Uterus (tissue), 4 donors: ENCODE measurements around the gene MMD. TPM values are rescaled to one million over a fixed set of nuclear protein-coding genes. Genes with fewer than 3 reads are reported as not detected.

Experiments
- DNase-seq, 2 donors: peaks; one replicate each; pipeline ENCODE4 v3.0.0-alpha.2; 2019 to 2020
- H3K27ac ChIP-seq, 2 donors: fragments of 200-600 bp; sonication (generic); 1 replicate in 1 of 2; 2 replicates in 1 of 2; pipeline ENCODE4 v1.5.1; 2016 to 2018
- H3K27me3 ChIP-seq, 2 donors: fragments of 200-600 bp; sonication (generic); one replicate each; pipeline ENCODE4 v1.5.1; 2018 to 2019; ENCODE audit warnings: control low read depth in 1 of 2
- H3K36me3 ChIP-seq, 2 donors: fragments of 200-600 bp; sonication (generic); one replicate each; pipeline ENCODE4 v1.5.1; 2019; ENCODE audit warnings: control low read depth in 1 of 2
- H3K4me1 ChIP-seq, 2 donors: fragments of 200-600 bp; sonication (generic); one replicate each; pipeline ENCODE4 v1.5.1; 2018 to 2019; ENCODE audit warnings: control low read depth in 1 of 2
- H3K4me3 ChIP-seq, 2 donors: fragments of 200-600 bp; sonication (generic); 1 replicate in 1 of 2; 2 replicates in 1 of 2; pipeline ENCODE4 v1.5.1; 2018 to 2019; ENCODE audit warnings: mild to moderate bottlenecking in 1 of 2
- H3K9me3 ChIP-seq, 2 donors: fragments of 200-600 bp; sonication (generic); one replicate each; pipeline ENCODE4 v1.5.1; 2019; ENCODE audit warnings: control low read depth in 1 of 2
- CTCF ChIP-seq, 4 experiments: fragments of 200-600 bp in 2 of 4; fragments of 450-650 bp in 2 of 4; sonication (generic) in 2 of 4; IDR thresholded peaks; one replicate each; pipeline ENCODE4 v1.5.1; 2016 to 2019; ENCODE audit warnings: antibody characterized with exemption in 4 of 4, mild to moderate bottlenecking in 2 of 4, moderate library complexity in 1 of 4
- POLR2A ChIP-seq, 2 donors: fragments of 450-650 bp; IDR thresholded peaks; one replicate each; pipeline ENCODE4 v1.6.1; 2016; ENCODE audit warnings: antibody characterized with exemption in 2 of 2, mild to moderate bottlenecking in 1 of 2, moderate library complexity in 1 of 2
- intact Hi-C: fragments of 100-400 bp; cut with DNase I; formaldehyde crosslinking; loops from one replicate; pipeline ENCODE4 v1.15.1; 2023; ENCODE audit warnings: low total_unique reads
- total RNA-seq, 4 donors: library from RNA; depleted of rRNA in 3 of 4; stranded (reverse); fragments of >200 nt in 3 of 4; gene quantifications; one replicate each; pipeline versions ENCODE4 v1.1.0 to v1.2.4, GENCODE V29; 2014 to 2023
- donor health status: DM: yes; HTN: yes; CAD: no.

Gene MMD
- total RNA-seq, 4 donors from 2014 or later, result 1.3 to 27.9 (median 14.2) TPM

- peak overlapping the region; percentile 57 to 67 for H3K27ac ChIP-seq
- TF ChIP-seq CTCF (IDR thresholded peaks at IDR 0.05), result no peak
- no peak for TF ChIP-seq POLR2A (IDR thresholded peaks at IDR 0.05)
- H3K36me3 ChIP-seq, result no peaks in the 10 kb centered on the region
- peak; percentile 36 to 39 for DNase-seq
- intact Hi-C loops, result no loop called here
- H3K9me3 ChIP-seq, result no peaks in the 10 kb centered on the region
- peak overlapping the region; percentile 63 to 74 for H3K4me3 ChIP-seq
- no peaks in the 10 kb centered on the region for H3K27me3 ChIP-seq
- H3K4me1 ChIP-seq, result no peaks in the 10 kb centered on the region
Observed at GRCh38 chr17:55420776-55421178, 858 bp downstream of the MMD start.

GRCh38 chr17:55420067-55420775 lies 1.4 kb downstream of the MMD start:
- H3K4me1 ChIP-seq, result no peaks in the 10 kb centered on the region
- TF ChIP-seq CTCF (IDR thresholded peaks at IDR 0.05) (no peak), POLR2A (IDR thresholded peaks at IDR 0.05) (no peak)
- H3K27ac ChIP-seq, result no peak overlapping the region
- no peaks in the 10 kb centered on the region for H3K36me3 ChIP-seq
- DNase-seq, result no peak
- no peaks in the 10 kb centered on the region for H3K9me3 ChIP-seq
- peak overlapping the region in 1 of 2 donors; percentile 63 for H3K4me3 ChIP-seq
- no peaks in the 10 kb centered on the region for H3K27me3 ChIP-seq
- intact Hi-C loops, result no loop called here

- H3K9me3 ChIP-seq, result no peaks in the 10 kb centered on the region
- intact Hi-C loops, result no loop called here
- TF ChIP-seq POLR2A (IDR thresholded peaks at IDR 0.05) (no peak), CTCF (IDR thresholded peaks at IDR 0.05) (no peak)
- H3K27ac ChIP-seq, result no peak overlapping the region
- H3K4me3 ChIP-seq, result no peak overlapping the region
- H3K36me3 ChIP-seq, result no peaks in the 10 kb centered on the region
- H3K27me3 ChIP-seq, result no peaks in the 10 kb centered on the region
- DNase-seq, result no peak
- no peaks in the 10 kb centered on the region for H3K4me1 ChIP-seq
Observed at GRCh38 chr17:55418369-55419268, 3.0 kb downstream of the MMD start.

GRCh38 chr17:55417411-55418268 lies 4.0 kb downstream of the MMD start:
- Histone ChIP-seq H3K4me1 (no peaks in the 10 kb centered on the region), H3K27me3 (no peaks in the 10 kb centered on the region), H3K27ac (no peak overlapping the region), H3K36me3 (no peaks in the 10 kb centered on the region), H3K4me3 (no peak overlapping the region), H3K9me3 (no peaks in the 10 kb centered on the region)
- intact Hi-C loops, result no loop called here
- DNase-seq, result no peak
- TF ChIP-seq CTCF (IDR thresholded peaks at IDR 0.05), result no peak
- TF ChIP-seq POLR2A (IDR thresholded peaks at IDR 0.05), result no peak
